ENCODE measurements around the gene HAUS8. TPM values are rescaled to one million over a fixed set of nuclear protein-coding genes. Genes with fewer than 3 reads are reported as not detected.

Gene HAUS8
- total RNA-seq, 6 experiments from 2014 or later = 7.6 to 13.2 (median 12.2) TPM

DNA sequence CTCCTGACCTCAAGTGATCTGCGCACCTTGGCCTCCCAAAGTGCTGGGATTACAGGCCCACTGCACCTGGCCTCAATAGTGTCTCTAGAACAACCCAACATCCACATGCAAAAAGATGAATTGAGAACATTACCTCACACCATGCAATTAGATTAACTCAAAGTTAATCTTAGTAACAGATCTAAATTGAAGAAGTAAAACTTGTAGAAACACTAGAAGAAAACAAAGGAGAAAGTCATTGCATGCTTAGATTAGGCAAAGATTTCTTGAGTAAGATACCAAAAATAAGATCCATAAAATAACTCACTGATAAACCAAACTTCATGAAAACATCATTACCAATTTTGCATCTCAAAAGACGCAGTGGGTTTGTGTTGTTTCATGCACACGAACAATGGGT lies 51.4 kb downstream of the HAUS8 start:
- TF ChIP-seq, protein P1, sequence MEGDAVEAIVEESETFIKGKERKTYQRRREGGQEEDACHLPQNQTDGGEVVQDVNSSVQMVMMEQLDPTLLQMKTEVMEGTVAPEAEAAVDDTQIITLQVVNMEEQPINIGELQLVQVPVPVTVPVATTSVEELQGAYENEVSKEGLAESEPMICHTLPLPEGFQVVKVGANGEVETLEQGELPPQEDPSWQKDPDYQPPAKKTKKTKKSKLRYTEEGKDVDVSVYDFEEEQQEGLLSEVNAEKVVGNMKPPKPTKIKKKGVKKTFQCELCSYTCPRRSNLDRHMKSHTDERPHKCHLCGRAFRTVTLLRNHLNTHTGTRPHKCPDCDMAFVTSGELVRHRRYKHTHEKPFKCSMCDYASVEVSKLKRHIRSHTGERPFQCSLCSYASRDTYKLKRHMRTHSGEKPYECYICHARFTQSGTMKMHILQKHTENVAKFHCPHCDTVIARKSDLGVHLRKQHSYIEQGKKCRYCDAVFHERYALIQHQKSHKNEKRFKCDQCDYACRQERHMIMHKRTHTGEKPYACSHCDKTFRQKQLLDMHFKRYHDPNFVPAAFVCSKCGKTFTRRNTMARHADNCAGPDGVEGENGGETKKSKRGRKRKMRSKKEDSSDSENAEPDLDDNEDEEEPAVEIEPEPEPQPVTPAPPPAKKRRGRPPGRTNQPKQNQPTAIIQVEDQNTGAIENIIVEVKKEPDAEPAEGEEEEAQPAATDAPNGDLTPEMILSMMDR (IDR thresholded peaks at IDR 0.05) = no peak
- Mint-ChIP-seq H3K9me3 (peaks cover 22% of the 10 kb centered on the region; the same call in 1 of the 2 replicates), H3K4me3 (no peak overlapping the region), H3K36me3 (ENCODE audit: low read depth) (peaks cover 4% of the 10 kb centered on the region; the same call in 1 of the 2 replicates), H3K27me3 (ENCODE audit: insufficient read depth) (peaks cover 43% of the 10 kb centered on the region), H3K27ac (no peak overlapping the region), H3K4me1 (ENCODE audit: low read depth) (peaks cover 15% of the 10 kb centered on the region)
- DNase-seq = no peak

DNA sequence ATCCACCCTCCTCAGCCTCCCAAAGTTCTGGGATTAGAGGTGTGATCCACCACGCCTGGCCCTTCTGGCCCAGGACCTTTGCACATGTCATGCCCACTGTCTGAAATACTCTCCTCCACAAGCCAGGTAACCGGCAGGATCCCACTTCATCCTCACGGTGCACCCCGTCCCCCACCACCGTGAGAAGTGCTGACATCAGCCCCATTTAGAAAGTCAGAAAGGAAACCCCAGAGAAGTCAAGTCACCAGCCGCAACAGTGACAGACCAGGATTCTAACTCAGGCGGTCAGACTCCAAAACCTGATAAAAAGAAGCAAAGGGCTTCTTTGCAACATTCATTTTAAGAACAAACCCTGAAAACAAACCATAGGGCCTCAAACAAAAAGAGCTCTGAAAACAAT lies 52.5 kb downstream of the HAUS8 start:
- TF ChIP-seq, protein P1 (IDR thresholded peaks at IDR 0.05) = no peak
- no peak overlapping the region for H3K4me3 Mint-ChIP-seq
- no peak overlapping the region for H3K27ac Mint-ChIP-seq
- H3K9me3 Mint-ChIP-seq = peaks cover 22% of the 10 kb centered on the region; the same call in 1 of the 2 replicates
- peaks cover 15% of the 10 kb centered on the region for H3K4me1 Mint-ChIP-seq (ENCODE audit: low read depth)
- H3K27me3 Mint-ChIP-seq (ENCODE audit: insufficient read depth) = peaks cover 37% of the 10 kb centered on the region
- H3K36me3 Mint-ChIP-seq (ENCODE audit: low read depth) = peaks cover 4% of the 10 kb centered on the region; the same call in 1 of the 2 replicates
- DNase-seq = no peak

DNA sequence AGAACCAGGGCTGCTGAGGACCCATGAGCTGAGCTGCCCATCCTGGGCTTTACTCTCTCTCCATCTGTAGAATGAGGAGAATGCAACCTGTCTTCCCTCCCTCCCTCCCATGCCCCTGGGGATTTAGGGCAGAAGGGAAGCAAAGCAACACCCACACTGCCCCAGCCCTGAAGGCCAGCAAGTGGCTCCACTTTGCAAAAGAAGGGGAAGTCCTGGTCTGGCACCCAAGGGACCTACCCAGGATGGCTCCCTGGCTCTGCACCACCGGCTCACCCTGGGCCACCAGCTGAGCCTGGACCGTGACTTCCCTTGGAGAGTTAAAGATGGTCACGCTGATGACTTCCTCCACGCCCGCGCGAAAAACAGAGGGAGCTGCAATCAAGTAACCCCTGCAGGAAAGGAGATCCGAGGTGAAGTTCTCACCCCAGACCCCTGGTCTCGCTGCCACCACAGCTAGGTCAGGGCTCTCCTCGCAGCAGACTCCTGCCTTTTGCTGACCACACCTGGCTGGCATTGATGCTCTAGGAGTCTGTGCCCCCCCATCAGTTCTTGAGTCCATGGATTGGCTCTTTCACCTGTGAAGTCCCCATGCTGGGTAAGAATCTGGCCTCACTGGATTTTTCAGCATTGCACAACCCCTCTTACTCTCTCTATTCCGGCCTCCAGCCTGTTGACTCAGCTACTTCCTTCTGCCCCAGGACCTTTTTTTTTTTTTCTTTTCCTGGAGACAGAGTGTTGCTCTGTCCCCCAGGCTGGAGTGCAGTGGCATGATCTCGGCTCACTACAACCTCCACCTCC lies 53.3 kb downstream of the HAUS8 start:
- Mint-ChIP-seq H3K4me1 (ENCODE audit: low read depth) (peaks cover 15% of the 10 kb centered on the region), H3K36me3 (ENCODE audit: low read depth) (peaks cover 4% of the 10 kb centered on the region; the same call in 1 of the 2 replicates), H3K27me3 (ENCODE audit: insufficient read depth) (peaks cover 40% of the 10 kb centered on the region), H3K9me3 (peaks cover 22% of the 10 kb centered on the region; the same call in 1 of the 2 replicates), H3K27ac (no peak overlapping the region), H3K4me3 (no peak overlapping the region)
- DNase-seq = peak; percentile 25
- TF ChIP-seq, protein P1 (IDR thresholded peaks at IDR 0.05) = no peak

DNA sequence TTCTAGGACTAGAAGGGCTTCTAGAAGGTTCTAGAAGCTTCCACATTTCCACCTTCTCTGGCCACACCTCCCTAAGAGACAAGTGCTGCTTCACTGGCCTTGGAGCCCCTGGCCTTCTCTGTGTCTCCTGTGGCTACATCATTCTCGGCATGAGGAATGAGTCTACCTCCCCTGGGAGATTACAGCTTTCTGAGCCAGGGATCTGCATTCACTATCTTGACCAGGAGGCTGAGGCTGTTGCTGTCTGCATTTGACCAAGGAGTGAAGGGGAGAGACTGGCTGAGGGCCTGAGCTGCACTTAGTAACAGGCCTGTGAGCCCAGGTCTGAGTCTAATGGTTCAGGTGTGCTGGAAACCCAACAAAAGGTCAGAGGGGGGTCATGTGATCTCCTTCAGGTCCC lies 53.9 kb downstream of the HAUS8 start:
- no peak overlapping the region for H3K27ac Mint-ChIP-seq
- TF ChIP-seq, protein P1 (IDR thresholded peaks at IDR 0.05) = no peak
- H3K4me3 Mint-ChIP-seq = no peak overlapping the region
- no peak for DNase-seq
- peaks cover 43% of the 10 kb centered on the region for H3K27me3 Mint-ChIP-seq (ENCODE audit: insufficient read depth)
- peaks cover 22% of the 10 kb centered on the region; the same call in 1 of the 2 replicates for H3K9me3 Mint-ChIP-seq
- H3K36me3 Mint-ChIP-seq (ENCODE audit: low read depth) = peaks cover 4% of the 10 kb centered on the region; the same call in 1 of the 2 replicates
- H3K4me1 Mint-ChIP-seq (ENCODE audit: low read depth) = peaks cover 15% of the 10 kb centered on the region

DNA sequence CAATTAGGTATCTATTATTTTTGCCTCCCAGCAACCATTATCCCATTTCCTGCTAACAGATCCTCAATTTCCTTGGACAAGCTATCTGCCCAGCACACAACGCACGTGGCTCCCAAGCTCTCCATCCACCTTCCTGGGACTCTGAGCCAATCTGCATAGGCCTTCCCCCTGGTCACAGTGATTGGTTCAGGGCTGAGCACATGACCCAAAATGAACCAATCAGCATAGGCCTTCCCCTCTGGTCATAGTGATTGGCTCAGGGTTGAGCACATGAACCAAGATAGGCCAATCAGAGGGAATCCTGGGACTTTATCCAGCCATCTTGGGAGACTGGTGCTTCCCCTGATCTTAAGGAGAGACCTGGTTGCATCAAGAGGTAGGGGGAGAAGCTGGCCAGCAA lies 54.4 kb downstream of the HAUS8 start:
- Mint-ChIP-seq H3K27ac (no peak overlapping the region), H3K9me3 (peaks cover 22% of the 10 kb centered on the region; the same call in 1 of the 2 replicates)
- TF ChIP-seq, protein P1 (IDR thresholded peaks at IDR 0.05) = no peak

More for the DNA sequence above, 54.4 kb downstream of the HAUS8 start:
- peaks cover 41% of the 10 kb centered on the region for H3K27me3 Mint-ChIP-seq (ENCODE audit: insufficient read depth)
- H3K4me3 Mint-ChIP-seq = no peak overlapping the region
- DNase-seq = peak; percentile 3
- peaks cover 11% of the 10 kb centered on the region for H3K4me1 Mint-ChIP-seq (ENCODE audit: low read depth)
- H3K36me3 Mint-ChIP-seq (ENCODE audit: low read depth) = peaks cover 4% of the 10 kb centered on the region; the same call in 1 of the 2 replicates
